Measurements from ENCODE around the gene RFC1. TPM values are rescaled to one million over a fixed set of nuclear protein-coding genes. Genes with fewer than 3 reads are reported as not detected.

RFC1 gene
- total and polyA plus RNA-seq, 9 of the 15 experiments (the other 6 are each of a cell fraction or from before 2014, with no cell fraction given) = 16.8 to 85.6 (median 45.2) TPM

DNA sequence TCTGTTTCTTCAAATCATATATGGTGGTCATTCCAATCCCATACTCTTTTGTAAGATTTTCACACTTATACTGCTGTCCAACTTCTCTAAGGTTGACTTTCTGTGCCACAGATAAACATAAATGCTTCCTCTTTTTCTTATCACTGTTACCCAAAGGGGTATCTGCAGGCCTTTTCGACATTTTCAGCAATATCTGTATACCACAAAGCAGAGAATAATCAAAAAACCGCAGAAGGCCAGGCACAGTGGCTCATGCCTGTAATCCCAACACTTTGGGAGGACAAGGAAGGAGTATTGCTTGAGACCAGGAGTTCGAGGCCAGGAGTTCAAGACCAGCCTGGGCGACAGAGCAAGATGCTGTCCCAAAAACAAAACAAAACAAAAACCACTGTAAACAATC is 3.1 kb upstream of the RFC1 start (continued):
- TF ChIP-seq, protein P1, sequence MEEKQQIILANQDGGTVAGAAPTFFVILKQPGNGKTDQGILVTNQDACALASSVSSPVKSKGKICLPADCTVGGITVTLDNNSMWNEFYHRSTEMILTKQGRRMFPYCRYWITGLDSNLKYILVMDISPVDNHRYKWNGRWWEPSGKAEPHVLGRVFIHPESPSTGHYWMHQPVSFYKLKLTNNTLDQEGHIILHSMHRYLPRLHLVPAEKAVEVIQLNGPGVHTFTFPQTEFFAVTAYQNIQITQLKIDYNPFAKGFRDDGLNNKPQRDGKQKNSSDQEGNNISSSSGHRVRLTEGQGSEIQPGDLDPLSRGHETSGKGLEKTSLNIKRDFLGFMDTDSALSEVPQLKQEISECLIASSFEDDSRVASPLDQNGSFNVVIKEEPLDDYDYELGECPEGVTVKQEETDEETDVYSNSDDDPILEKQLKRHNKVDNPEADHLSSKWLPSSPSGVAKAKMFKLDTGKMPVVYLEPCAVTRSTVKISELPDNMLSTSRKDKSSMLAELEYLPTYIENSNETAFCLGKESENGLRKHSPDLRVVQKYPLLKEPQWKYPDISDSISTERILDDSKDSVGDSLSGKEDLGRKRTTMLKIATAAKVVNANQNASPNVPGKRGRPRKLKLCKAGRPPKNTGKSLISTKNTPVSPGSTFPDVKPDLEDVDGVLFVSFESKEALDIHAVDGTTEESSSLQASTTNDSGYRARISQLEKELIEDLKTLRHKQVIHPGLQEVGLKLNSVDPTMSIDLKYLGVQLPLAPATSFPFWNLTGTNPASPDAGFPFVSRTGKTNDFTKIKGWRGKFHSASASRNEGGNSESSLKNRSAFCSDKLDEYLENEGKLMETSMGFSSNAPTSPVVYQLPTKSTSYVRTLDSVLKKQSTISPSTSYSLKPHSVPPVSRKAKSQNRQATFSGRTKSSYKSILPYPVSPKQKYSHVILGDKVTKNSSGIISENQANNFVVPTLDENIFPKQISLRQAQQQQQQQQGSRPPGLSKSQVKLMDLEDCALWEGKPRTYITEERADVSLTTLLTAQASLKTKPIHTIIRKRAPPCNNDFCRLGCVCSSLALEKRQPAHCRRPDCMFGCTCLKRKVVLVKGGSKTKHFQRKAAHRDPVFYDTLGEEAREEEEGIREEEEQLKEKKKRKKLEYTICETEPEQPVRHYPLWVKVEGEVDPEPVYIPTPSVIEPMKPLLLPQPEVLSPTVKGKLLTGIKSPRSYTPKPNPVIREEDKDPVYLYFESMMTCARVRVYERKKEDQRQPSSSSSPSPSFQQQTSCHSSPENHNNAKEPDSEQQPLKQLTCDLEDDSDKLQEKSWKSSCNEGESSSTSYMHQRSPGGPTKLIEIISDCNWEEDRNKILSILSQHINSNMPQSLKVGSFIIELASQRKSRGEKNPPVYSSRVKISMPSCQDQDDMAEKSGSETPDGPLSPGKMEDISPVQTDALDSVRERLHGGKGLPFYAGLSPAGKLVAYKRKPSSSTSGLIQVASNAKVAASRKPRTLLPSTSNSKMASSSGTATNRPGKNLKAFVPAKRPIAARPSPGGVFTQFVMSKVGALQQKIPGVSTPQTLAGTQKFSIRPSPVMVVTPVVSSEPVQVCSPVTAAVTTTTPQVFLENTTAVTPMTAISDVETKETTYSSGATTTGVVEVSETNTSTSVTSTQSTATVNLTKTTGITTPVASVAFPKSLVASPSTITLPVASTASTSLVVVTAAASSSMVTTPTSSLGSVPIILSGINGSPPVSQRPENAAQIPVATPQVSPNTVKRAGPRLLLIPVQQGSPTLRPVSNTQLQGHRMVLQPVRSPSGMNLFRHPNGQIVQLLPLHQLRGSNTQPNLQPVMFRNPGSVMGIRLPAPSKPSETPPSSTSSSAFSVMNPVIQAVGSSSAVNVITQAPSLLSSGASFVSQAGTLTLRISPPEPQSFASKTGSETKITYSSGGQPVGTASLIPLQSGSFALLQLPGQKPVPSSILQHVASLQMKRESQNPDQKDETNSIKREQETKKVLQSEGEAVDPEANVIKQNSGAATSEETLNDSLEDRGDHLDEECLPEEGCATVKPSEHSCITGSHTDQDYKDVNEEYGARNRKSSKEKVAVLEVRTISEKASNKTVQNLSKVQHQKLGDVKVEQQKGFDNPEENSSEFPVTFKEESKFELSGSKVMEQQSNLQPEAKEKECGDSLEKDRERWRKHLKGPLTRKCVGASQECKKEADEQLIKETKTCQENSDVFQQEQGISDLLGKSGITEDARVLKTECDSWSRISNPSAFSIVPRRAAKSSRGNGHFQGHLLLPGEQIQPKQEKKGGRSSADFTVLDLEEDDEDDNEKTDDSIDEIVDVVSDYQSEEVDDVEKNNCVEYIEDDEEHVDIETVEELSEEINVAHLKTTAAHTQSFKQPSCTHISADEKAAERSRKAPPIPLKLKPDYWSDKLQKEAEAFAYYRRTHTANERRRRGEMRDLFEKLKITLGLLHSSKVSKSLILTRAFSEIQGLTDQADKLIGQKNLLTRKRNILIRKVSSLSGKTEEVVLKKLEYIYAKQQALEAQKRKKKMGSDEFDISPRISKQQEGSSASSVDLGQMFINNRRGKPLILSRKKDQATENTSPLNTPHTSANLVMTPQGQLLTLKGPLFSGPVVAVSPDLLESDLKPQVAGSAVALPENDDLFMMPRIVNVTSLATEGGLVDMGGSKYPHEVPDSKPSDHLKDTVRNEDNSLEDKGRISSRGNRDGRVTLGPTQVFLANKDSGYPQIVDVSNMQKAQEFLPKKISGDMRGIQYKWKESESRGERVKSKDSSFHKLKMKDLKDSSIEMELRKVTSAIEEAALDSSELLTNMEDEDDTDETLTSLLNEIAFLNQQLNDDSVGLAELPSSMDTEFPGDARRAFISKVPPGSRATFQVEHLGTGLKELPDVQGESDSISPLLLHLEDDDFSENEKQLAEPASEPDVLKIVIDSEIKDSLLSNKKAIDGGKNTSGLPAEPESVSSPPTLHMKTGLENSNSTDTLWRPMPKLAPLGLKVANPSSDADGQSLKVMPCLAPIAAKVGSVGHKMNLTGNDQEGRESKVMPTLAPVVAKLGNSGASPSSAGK (IDR thresholded peaks at IDR 0.05) = peak; percentile 17; the same call in 1 of the 2 replicates
- TF ChIP-seq FOXJ3 (CRISPR knock-in tag; IDR thresholded peaks at IDR 0.05) = no peak
- no peak for TF ChIP-seq BMI1 (IDR thresholded peaks at IDR 0.05; ENCODE audit: low read length)
- no peak for TF ChIP-seq SRSF7 (optimal IDR thresholded peaks at IDR 0.05; ENCODE audit: low read depth, low read length)
- 0 out of 4 replicates have a peak, but pooled peaks of 1 of the 2 experiments have one; percentile 43 for TF ChIP-seq FOXA3 (CRISPR knock-in tag; conservative IDR thresholded peaks at IDR 0.05 in 1 of 2, IDR thresholded peaks at IDR 0.05 in 1 of 2)
- peak; percentile 92 for TF ChIP-seq TEAD4 (IDR thresholded peaks at IDR 0.05; ENCODE audit: low read length)
- TF ChIP-seq TEAD4 (CRISPR knock-in tag; IDR thresholded peaks at IDR 0.05; ENCODE audit: borderline replicate concordance) = no peak
- TF ChIP-seq, protein P2, sequence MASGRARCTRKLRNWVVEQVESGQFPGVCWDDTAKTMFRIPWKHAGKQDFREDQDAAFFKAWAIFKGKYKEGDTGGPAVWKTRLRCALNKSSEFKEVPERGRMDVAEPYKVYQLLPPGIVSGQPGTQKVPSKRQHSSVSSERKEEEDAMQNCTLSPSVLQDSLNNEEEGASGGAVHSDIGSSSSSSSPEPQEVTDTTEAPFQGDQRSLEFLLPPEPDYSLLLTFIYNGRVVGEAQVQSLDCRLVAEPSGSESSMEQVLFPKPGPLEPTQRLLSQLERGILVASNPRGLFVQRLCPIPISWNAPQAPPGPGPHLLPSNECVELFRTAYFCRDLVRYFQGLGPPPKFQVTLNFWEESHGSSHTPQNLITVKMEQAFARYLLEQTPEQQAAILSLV (tag; IDR thresholded peaks at IDR 0.05) = no peak
- TF ChIP-seq L3MBTL2 (IDR thresholded peaks at IDR 0.05) = peak; percentile 75
- TF ChIP-seq MTA1 (IDR thresholded peaks at IDR 0.05; ENCODE audit: borderline replicate concordance) = peak; percentile 78; the same call in 1 of the 2 replicates
- TF ChIP-seq SAFB (IDR thresholded peaks at IDR 0.05; ENCODE audit: borderline replicate concordance, low read depth, low read length) = no peak
- TF ChIP-seq IFI16 (CRISPR knock-in tag; IDR thresholded peaks at IDR 0.05) = no peak
- TF ChIP-seq, protein P3, sequence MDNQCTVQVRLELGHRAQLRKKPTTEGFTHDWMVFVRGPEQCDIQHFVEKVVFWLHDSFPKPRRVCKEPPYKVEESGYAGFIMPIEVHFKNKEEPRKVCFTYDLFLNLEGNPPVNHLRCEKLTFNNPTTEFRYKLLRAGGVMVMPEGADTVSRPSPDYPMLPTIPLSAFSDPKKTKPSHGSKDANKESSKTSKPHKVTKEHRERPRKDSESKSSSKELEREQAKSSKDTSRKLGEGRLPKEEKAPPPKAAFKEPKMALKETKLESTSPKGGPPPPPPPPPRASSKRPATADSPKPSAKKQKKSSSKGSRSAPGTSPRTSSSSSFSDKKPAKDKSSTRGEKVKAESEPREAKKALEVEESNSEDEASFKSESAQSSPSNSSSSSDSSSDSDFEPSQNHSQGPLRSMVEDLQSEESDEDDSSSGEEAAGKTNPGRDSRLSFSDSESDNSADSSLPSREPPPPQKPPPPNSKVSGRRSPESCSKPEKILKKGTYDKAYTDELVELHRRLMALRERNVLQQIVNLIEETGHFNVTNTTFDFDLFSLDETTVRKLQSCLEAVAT (IDR thresholded peaks at IDR 0.05) = peak in 1 of 2 experiments; percentile 94; a peak in 2 of 4 replicates
- TF ChIP-seq NR2C1 (IDR thresholded peaks at IDR 0.05) = no peak
- TF ChIP-seq NR2C1 (tag; IDR thresholded peaks at IDR 0.05) = 0 out of 2 replicates have a peak, but pooled peaks have one; percentile 31
- no peak for TF ChIP-seq ZBTB7A (IDR thresholded peaks at IDR 0.05; ENCODE audit: borderline replicate concordance, control insufficient read depth, low read depth, low read length)
